Measurements from ENCODE around the gene SMU1. TPM values are rescaled to one million over a fixed set of nuclear protein-coding genes. Genes with fewer than 3 reads are reported as not detected.

The SMU1 gene
- total RNA-seq, 1 experiment from 2014 or later, result 23.6 TPM

DNA sequence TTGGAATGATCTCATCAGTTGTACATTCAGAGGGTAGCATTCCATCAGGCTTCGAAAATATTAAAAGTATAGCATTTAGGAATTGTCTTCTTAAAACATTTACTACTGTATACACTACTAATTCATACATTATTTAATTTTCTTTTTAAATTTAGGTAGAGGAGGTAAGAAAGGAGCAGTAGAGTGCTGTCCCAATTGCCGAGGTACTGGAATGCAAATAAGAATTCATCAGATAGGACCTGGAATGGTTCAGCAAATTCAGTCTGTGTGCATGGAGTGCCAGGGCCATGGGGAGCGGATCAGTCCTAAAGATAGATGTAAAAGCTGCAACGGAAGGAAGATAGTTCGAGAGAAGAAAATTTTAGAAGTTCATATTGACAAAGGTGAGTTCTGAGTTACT is 46.2 kb downstream of the SMU1 start:
- Histone ChIP-seq H3K36me3 (ENCODE audit: control insufficient read depth, insufficient read depth, low read length) (peaks cover 1% of the 10 kb centered on the region; the same call in 1 of the 2 replicates), H3K4me3 (ENCODE audit: low read depth, low read length) (no peak overlapping the region), H3K27me3 (replicated peaks; ENCODE audit: control insufficient read depth, insufficient read depth, low read length) (no peaks in the 10 kb centered on the region), H3K9me3 (no peaks in the 10 kb centered on the region), H3K4me1 (peaks cover 53% of the 10 kb centered on the region)
- ChIA-PET CTCF (no interaction called here), POLR2A (interaction anchor here (0.6 kb wide), 1 partner anchor 66 kb away, joined by 5 read pairs; no protein-coding TSS in a partner anchor)
- TF ChIP-seq, protein P1, sequence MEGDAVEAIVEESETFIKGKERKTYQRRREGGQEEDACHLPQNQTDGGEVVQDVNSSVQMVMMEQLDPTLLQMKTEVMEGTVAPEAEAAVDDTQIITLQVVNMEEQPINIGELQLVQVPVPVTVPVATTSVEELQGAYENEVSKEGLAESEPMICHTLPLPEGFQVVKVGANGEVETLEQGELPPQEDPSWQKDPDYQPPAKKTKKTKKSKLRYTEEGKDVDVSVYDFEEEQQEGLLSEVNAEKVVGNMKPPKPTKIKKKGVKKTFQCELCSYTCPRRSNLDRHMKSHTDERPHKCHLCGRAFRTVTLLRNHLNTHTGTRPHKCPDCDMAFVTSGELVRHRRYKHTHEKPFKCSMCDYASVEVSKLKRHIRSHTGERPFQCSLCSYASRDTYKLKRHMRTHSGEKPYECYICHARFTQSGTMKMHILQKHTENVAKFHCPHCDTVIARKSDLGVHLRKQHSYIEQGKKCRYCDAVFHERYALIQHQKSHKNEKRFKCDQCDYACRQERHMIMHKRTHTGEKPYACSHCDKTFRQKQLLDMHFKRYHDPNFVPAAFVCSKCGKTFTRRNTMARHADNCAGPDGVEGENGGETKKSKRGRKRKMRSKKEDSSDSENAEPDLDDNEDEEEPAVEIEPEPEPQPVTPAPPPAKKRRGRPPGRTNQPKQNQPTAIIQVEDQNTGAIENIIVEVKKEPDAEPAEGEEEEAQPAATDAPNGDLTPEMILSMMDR (IDR thresholded peaks at IDR 0.05; ENCODE audit: insufficient read depth in 1 of 2, low read depth in 1 of 2, low read length in 1 of 2, severe bottlenecking in 1 of 2, unreplicated experiment in 1 of 2), result no peak
- Mint-ChIP-seq H3K27me3 (ENCODE audit: insufficient read depth, unreplicated experiment) (no peaks in the 10 kb centered on the region), H3K9me3 (ENCODE audit: unreplicated experiment) (no peaks in the 10 kb centered on the region), H3K4me1 (ENCODE audit: low read depth, unreplicated experiment) (peaks cover 13% of the 10 kb centered on the region), H3K27ac (ENCODE audit: unreplicated experiment) (no peak overlapping the region), H3K36me3 (ENCODE audit: insufficient read depth, unreplicated experiment) (peaks cover 100% of the 10 kb centered on the region), H3K4me3 (ENCODE audit: unreplicated experiment) (no peak overlapping the region)
- BruUV-seq (replicated peaks), result no TSS peak
- intact Hi-C loops (cut with micrococcal nuclease; ENCODE audit: unreplicated experiment), result loop anchor here (5.0 kb wide), 1 partner anchor 132 kb away; no protein-coding TSS in a partner anchor
- DNase-seq, result no peak

DNA sequence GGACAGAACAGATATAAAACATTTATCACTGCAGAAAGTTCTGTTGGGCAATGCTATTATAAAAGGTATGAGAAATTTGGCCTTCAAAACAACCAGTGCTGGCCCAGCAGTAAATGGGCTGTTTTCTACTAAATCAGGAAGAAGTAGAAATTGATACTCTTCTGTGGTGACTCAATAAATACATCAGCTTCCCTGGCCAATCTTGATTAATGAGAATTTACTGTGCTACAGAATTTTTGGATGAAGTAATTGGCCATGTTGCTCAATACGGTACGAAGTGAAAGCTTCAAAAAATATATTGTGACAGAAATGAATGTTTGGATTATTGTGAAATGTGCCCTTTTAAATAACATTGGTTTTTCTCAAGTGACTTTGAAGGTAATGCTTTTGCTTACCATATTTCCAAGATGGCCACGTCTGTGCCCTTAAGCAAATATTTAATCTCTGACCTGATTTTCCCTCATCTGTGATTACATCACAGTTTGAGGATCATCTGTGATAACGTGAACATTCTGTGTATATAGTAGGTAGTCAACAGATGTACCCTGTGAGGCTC is 47.2 kb downstream of the SMU1 start:
- Histone ChIP-seq H3K4me3 (ENCODE audit: low read depth, low read length) (no peak overlapping the region), H3K27me3 (replicated peaks; ENCODE audit: control insufficient read depth, insufficient read depth, low read length) (no peaks in the 10 kb centered on the region), H3K4me1 (peaks cover 53% of the 10 kb centered on the region), H3K9me3 (no peaks in the 10 kb centered on the region), H3K36me3 (ENCODE audit: control insufficient read depth, insufficient read depth, low read length) (peaks cover 1% of the 10 kb centered on the region; the same call in 1 of the 2 replicates)
- peak in 1 of 2 experiments; percentile 40 for DNase-seq
- TF ChIP-seq, protein P1 (IDR thresholded peaks at IDR 0.05; ENCODE audit: insufficient read depth in 1 of 2, low read depth in 1 of 2, low read length in 1 of 2, severe bottlenecking in 1 of 2, unreplicated experiment in 1 of 2), result no peak
- no peaks in the 10 kb centered on the region for H3K9me3 Mint-ChIP-seq (ENCODE audit: unreplicated experiment)
- intact Hi-C loops (cut with micrococcal nuclease; ENCODE audit: unreplicated experiment), result no loop called here
- ChIA-PET POLR2A (no interaction called here), CTCF (no interaction called here)
- peaks cover 100% of the 10 kb centered on the region for H3K36me3 Mint-ChIP-seq (ENCODE audit: insufficient read depth, unreplicated experiment)
- no peak overlapping the region for H3K27ac Mint-ChIP-seq (ENCODE audit: unreplicated experiment)
- H3K27me3 Mint-ChIP-seq (ENCODE audit: insufficient read depth, unreplicated experiment), result no peaks in the 10 kb centered on the region
- peaks cover 13% of the 10 kb centered on the region for H3K4me1 Mint-ChIP-seq (ENCODE audit: low read depth, unreplicated experiment)
- no peak overlapping the region for H3K4me3 Mint-ChIP-seq (ENCODE audit: unreplicated experiment)
- no TSS peak for BruUV-seq (replicated peaks)

DNA sequence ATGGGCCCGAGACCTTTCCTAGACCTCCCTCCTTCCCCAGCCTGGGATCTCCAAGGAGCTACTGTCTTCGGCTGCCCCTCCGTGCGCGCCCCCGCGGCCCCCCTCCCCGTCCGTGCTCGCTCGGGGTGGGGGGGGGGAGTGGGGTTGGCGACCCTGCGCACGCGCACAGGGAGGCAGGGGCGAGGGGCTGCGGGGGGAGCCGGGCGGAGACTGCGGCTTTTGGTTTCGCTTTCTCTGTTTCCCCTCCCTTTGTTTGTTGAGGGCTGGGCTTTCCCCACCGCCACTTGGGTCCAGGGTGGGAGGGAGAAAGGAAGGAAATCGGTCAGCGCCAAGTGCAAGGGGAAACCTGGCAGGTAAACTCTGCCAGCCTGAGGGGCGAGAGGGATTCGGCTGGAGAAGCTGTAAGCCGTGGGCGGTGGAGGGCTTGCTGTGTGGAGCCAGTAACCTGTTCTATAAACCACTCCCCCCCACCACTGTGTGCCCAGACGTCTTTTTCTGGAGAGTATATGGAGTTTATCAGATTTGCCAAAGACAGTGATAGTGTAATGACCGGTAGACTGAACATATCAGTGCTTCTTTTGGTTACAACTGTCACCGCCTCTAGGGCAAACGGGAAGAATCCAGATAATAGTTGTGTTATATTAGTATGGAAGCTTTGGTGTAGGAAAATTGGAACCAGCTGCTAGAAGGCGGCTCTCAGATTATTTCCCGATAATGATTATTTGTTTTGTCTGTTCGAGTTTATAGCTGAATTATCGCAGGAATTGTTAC is 50.7 kb downstream of the SMU1 start:
- peak; percentile 73 to 84 for DNase-seq
- intact Hi-C loops (cut with micrococcal nuclease; ENCODE audit: unreplicated experiment), result loop anchor here (1.0 to 2.0 kb wide), 2 partner anchors 19 to 24 kb away; partner anchors contain the start of gene APTX

More for the DNA sequence above, 50.7 kb downstream of the SMU1 start:
- no peaks in the 10 kb centered on the region for H3K9me3 ChIP-seq
- POLR2A ChIA-PET, result interaction anchor here (0.9 to 2.1 kb wide), 7 partner anchors 9 to 234 kb away, joined by 3 to 11 read pairs (median 4); no protein-coding TSS in a partner anchor
- TF ChIP-seq, protein P1 (IDR thresholded peaks at IDR 0.05; ENCODE audit: insufficient read depth in 1 of 2, low read depth in 1 of 2, low read length in 1 of 2, severe bottlenecking in 1 of 2, unreplicated experiment in 1 of 2), result no peak
- Mint-ChIP-seq H3K27ac (ENCODE audit: unreplicated experiment) (peak overlapping the region; percentile 87), H3K27me3 (ENCODE audit: insufficient read depth, unreplicated experiment) (no peaks in the 10 kb centered on the region), H3K36me3 (ENCODE audit: insufficient read depth, unreplicated experiment) (peaks cover 65% of the 10 kb centered on the region), H3K4me3 (ENCODE audit: unreplicated experiment) (peak overlapping the region; percentile 86), H3K9me3 (ENCODE audit: unreplicated experiment) (no peaks in the 10 kb centered on the region), H3K4me1 (ENCODE audit: low read depth, unreplicated experiment) (peaks cover 20% of the 10 kb centered on the region)
- H3K36me3 ChIP-seq (ENCODE audit: control insufficient read depth, insufficient read depth, low read length), result peaks cover 1% of the 10 kb centered on the region; the same call in 1 of the 2 replicates
- BruUV-seq (replicated peaks), result no TSS peak
- H3K4me3 ChIP-seq (ENCODE audit: low read depth, low read length), result peak overlapping the region; percentile 100
- H3K4me1 ChIP-seq, result peaks cover 35% of the 10 kb centered on the region
- no peaks in the 10 kb centered on the region for H3K27me3 ChIP-seq (replicated peaks; ENCODE audit: control insufficient read depth, insufficient read depth, low read length)
- CTCF ChIA-PET, result interaction anchor here (0.7 kb wide), 1 partner anchor 239 kb away, joined by 4 read pairs; the partner anchor contains the start of genes BAG1 and CHMP5
